SKM-1 (cell line): ENCODE data around the gene RPE65.
"Not testable (repeated sequence)": the region's sequence is repeated elsewhere in the genome, so short reads cannot be mapped to it uniquely, and the experiment has no call there.

ENCODE experiments used
- DNase-seq: peaks from one replicate; lab custom pipeline; 2025; ENCODE audit not compliant: unreplicated experiment; lab: John Stamatoyannopoulos, UW

RPE65 gene

DNA sequence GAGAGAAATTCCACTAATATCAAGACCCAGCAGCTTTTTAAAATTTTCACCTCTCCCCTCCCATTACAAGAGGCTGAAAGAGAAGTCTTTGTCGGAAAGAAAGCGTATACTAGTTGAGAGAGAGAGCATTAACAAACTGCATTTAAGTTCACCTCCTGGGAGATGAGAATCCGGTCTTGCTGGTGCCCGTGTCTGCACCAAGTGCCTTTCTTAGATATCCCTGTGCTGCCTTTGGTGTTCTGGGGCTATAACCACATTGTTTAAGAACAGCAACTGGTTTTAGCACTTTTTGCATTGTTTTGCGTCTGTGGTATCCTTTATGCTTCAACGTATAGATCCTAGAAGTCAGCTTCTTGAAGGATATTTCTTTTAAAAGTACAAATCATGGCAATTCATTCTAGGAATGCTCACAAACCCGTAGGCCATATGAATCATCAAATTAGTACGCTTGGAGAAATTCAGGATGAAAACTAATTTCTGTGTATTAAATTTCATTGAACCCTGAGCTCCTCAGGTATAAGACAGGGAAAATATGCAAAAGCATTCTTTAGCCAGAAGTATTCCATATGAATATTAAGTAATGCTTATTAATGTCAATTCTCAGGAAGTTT is 3.4 kb upstream of the RPE65 start:
- DNase-seq: no peak

GRCh38 chr1:68448365-68448764 is 1.4 kb downstream of the RPE65 start:
- DNase-seq: no peak

GRCh38 chr1:68445709-68446108 is 4.0 kb downstream of the RPE65 start:
- no peak for DNase-seq

- DNase-seq: peak; percentile 48
Observed at GRCh38 chr1:68442822-68443556, 6.8 kb downstream of the RPE65 start.

DNA sequence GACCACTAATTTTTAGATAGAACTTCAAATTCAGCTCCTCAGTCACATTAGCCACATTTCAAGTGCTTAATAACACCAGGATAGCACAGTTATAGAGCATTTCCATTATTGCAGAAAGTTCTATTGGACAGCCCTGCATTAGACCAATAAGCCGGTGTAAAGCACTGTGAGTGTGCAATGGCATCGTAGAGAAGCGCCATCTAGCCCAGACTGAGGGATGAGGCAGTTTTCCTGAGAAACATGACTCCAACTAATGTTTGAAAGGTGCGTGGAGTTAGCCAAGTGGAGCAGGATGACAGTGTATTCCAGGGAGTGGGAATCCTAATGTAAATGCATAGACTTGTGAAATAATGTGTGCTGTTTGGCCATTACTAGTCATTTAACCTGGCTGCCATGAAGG is 7.7 kb downstream of the RPE65 start:
- DNase-seq: no peak

DNA sequence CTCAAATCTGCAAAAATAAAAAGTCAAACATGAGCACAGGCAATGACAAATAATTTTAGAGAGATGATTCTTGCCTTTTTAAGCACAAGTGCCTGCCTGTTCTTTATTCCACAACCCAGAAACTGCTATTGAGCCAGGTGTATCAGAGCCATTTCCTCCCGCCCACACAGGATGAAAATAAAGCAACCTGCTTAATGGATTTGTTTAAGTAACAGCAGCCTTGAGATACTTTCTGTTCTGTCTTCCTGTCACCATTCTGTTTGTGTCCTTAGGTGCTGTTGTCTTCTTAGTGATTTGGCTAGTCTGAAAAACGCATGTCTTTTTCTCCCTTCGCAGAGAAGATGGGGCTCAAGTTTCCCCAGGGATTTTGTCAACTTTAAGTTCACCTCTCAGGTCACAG is 11.4 kb downstream of the RPE65 start:
- DNase-seq: no peak

DNA sequence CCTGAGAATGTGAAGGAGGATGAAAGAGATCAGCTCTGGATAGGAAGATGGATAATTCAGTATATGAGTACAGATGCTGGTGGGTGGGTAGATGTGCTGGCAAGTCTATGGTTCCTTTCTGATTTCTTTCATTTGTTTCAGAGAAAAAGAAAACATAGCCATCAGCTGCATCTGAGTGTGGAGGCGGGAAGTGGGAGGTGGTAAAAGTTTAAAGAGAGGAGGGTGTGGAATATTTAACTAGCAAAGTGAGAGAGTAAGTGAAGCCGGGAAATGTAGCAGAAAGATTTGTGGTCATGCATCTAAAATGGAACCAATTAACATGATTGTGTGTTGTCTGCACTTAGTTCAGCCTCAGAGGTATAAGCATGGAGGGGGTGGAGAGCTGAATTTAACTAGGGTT is 16.4 kb downstream of the RPE65 start:
- no peak for DNase-seq

GRCh38 chr1:68431076-68431475 is 18.7 kb downstream of the RPE65 start:
- DNase-seq: no peak

- no peak for DNase-seq
Observed at GRCh38 chr1:68429233-68429808, 20.4 kb downstream of the RPE65 start.

DNA sequence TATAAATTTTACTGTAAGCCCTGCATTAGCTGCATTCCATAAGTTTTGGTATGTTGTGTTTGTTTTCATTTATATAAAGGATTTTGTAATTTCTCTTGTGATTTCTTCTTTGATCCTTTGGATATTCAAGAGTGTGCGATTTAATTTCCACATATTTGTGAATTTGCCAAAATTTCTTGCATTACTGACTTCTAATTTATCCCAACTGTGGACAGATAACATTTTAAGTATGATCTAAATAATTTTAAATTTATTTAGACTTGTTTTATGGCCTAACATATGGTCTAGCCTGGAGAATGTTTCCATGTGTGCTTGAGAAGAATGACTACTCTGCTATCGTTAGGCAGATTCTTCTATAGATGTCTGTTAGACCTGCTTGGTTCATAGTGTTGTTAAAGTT is 23.2 kb downstream of the RPE65 start:
- no peak for DNase-seq

- no peak for DNase-seq
Observed at GRCh38 chr1:68421350-68421749, 28.4 kb downstream of the RPE65 start.

- no peak for DNase-seq
Observed at GRCh38 chr1:68409426-68409825, 40.3 kb downstream of the RPE65 start.

- DNase-seq: no peak
Observed at GRCh38 chr1:68401506-68401905, 48.2 kb downstream of the RPE65 start.

DNA sequence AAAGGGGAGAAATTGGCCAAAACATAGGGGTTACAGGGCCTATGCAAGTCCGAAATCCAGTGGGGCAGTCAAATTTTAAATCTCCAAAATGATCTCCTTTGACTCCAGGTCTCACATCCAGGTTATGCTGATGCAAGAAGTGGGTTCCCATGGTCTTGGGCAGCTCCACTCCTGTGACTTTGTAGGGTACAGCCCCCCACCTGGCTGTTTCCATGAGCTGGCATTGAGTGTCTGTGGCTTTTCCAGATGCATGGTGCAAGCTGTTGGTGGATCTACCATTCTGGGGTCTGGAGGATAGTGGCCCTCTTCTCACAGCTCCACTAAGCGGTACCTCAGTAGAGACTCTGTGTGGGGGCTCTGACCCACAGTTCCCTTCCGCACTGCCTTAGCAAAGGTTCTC is 54.2 kb downstream of the RPE65 start:
- DNase-seq: not testable (repeated sequence)

DNA sequence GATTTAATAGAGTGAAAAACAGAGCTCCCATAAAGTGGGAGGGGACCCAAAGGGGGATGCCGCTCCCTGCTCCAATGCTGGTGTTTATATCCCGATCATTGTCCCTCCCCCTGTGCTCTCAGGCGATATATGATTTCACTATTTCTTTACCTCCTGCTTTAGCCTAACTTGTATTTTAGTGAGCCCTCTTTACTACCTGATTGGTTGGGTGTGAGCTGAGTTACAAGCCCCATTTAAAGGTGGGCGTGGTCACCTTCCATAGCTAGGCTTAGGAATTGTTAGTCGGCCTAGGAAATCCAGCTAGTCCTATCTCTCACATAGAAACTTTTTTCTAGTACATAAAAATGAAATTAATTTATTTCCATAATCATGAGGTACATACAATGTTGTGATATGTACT is 57.3 kb downstream of the RPE65 start:
- not testable (repeated sequence) for DNase-seq

- DNase-seq: not testable (repeated sequence)
Observed at GRCh38 chr1:68385798-68386524, 63.8 kb downstream of the RPE65 start.

DNA sequence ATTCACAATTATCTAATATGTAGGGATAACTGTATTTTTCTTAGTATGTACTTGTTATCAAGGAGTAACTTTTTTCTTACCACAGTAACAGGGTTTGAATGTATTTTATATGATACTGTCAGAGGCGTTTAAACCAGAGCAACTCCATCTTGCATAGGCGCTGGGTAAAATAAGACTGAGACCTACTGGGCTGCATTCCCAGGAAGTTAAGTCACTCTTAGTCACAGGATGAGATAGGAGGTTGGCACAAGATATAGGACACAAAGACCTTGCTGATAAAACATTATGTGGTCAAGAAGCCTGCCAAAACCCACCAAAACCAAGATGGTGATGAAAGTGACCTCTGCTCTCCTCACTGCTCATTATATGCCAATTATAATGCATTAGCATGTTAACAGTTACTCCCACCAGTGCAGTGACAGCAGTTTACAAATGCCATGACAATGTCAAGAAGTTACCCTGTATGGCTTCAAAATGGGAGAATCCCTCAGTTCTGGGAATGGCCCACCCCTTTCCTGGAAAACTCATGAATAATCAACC is 64.8 kb downstream of the RPE65 start:
- DNase-seq: no peak

GRCh38 chr1:68384321-68384813 is 65.4 kb downstream of the RPE65 start:
- no peak for DNase-seq

GRCh38 chr1:68383092-68383491 is 66.7 kb downstream of the RPE65 start:
- no peak for DNase-seq

DNA sequence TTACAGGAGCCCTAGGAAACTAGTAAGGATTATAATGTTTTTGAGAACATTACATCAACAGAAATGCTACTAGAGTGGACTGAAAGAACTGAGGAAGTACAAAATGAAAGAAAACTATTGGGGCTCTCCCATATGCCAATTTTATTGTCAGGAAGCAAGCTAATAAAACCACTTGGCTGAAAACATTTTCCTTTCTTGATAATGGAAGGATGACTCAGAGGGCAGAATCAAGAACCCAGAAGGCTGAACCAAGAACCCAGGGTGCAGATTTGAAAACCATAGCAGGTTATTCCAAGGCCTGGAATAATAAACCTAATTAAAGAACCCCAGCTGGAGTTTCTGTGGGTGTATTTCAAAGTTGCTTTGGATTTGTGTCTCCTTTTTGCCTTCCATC is 70.7 kb downstream of the RPE65 start:
- DNase-seq: no peak
